ENCODE measurements around the gene METTL24.
"Not testable (repeated sequence)": the region's sequence is repeated elsewhere in the genome, so short reads cannot be mapped to it uniquely, and the experiment has no call there.

Gene METTL24

GRCh38 chr6:110359556-110359955, 1.4 kb upstream of the METTL24 start:
- no peak for DNase-seq

- DNase-seq, result no peak
Observed at GRCh38 chr6:110358553-110359160, 508 bp upstream of the METTL24 start.

GRCh38 chr6:110357298-110357663, 868 bp downstream of the METTL24 start:
- DNase-seq, result no peak

- no peak for DNase-seq
Observed at GRCh38 chr6:110356778-110357177, 1.4 kb downstream of the METTL24 start.

- DNase-seq, result no peak
Observed at GRCh38 chr6:110355727-110356126, 2.4 kb downstream of the METTL24 start.

GRCh38 chr6:110355022-110355421, 3.1 kb downstream of the METTL24 start:
- no peak for DNase-seq

GRCh38 chr6:110354153-110354552, 4.0 kb downstream of the METTL24 start:
- DNase-seq, result no peak

GRCh38 chr6:110353457-110354001, 4.6 kb downstream of the METTL24 start:
- DNase-seq, result no peak

- DNase-seq, result no peak
Observed at GRCh38 chr6:110352563-110353262, 5.4 kb downstream of the METTL24 start.

- DNase-seq, result no peak
Observed at GRCh38 chr6:110351986-110352385, 6.2 kb downstream of the METTL24 start.

- no peak for DNase-seq
Observed at GRCh38 chr6:110351546-110351945, 6.6 kb downstream of the METTL24 start.

GRCh38 chr6:110350593-110350992, 7.6 kb downstream of the METTL24 start:
- not testable (repeated sequence) for DNase-seq

- DNase-seq, result no peak
Observed at GRCh38 chr6:110348961-110349690, 9.0 kb downstream of the METTL24 start.

GRCh38 chr6:110345025-110345424, 13.1 kb downstream of the METTL24 start:
- DNase-seq, result no peak

- no peak for DNase-seq
Observed at GRCh38 chr6:110342759-110343158, 15.4 kb downstream of the METTL24 start.

- no peak for DNase-seq
Observed at GRCh38 chr6:110341663-110342596, 16.2 kb downstream of the METTL24 start.

- DNase-seq, result no peak
Observed at GRCh38 chr6:110341067-110341466, 17.1 kb downstream of the METTL24 start.

GRCh38 chr6:110340392-110340965, 17.7 kb downstream of the METTL24 start:
- no peak for DNase-seq

- no peak for DNase-seq
Observed at GRCh38 chr6:110338820-110339470, 19.2 kb downstream of the METTL24 start.

- no peak for DNase-seq
Observed at GRCh38 chr6:110337486-110337885, 20.7 kb downstream of the METTL24 start.

GRCh38 chr6:110334423-110335180, 23.5 kb downstream of the METTL24 start:
- no peak for DNase-seq

Data from activated CD4-positive, alpha-beta T cell treated with anti-CD3 and anti-CD28 coated beads, Interleukin-2, amount 50 U/mL, for 16 hours (primary cell).